Ishikawa (cell line): ENCODE results near the gene DNPEP.

Experiments
- CEBPB ChIP-seq: IDR thresholded peaks from 2 replicates; pipeline ENCODE4 v1.6.1; 2012
- CREB1 ChIP-seq: IDR thresholded peaks from 2 replicates; pipeline ENCODE4 v1.6.1; 2012; ENCODE audit warnings: low read depth
- EGR1 ChIP-seq: IDR thresholded peaks from 2 replicates; pipeline ENCODE4 v1.6.1; 2012
- EP300 ChIP-seq: IDR thresholded peaks from 2 replicates; pipeline ENCODE4 v1.6.1; 2012; ENCODE audit warnings: borderline replicate concordance
- FOXM1 ChIP-seq: IDR thresholded peaks from 2 replicates; pipeline ENCODE4 v1.6.1; 2012; ENCODE audit warnings: low read depth, borderline replicate concordance
- NFIC ChIP-seq: IDR thresholded peaks from 2 replicates; pipeline ENCODE4 v1.6.1; 2012
- RAD21 ChIP-seq: IDR thresholded peaks from 2 replicates; pipeline ENCODE4 v1.6.1; 2012; ENCODE audit warnings: low read depth
- TAF1 ChIP-seq: IDR thresholded peaks from 2 replicates; pipeline ENCODE4 v1.6.1; 2012; ENCODE audit warnings: low read depth, mild to moderate bottlenecking
- TCF12 ChIP-seq: IDR thresholded peaks from 2 replicates; pipeline ENCODE4 v1.6.1; 2012; ENCODE audit warnings: low read depth
- TEAD4 ChIP-seq: IDR thresholded peaks from 2 replicates; pipeline ENCODE4 v1.6.1; 2012
- YY1 ChIP-seq: IDR thresholded peaks from 2 replicates; pipeline ENCODE4 v1.6.1; 2012; ENCODE audit warnings: low read depth
- ZBTB7A ChIP-seq: IDR thresholded peaks from 2 replicates; pipeline ENCODE4 v1.6.1; 2012; ENCODE audit warnings: low read depth
- TF ChIP-seq, protein P1 (sequence below): IDR thresholded peaks from 2 replicates; pipeline ENCODE4 v1.6.1; 2012; ENCODE audit warnings: low read depth, mild to moderate bottlenecking
- TF ChIP-seq, protein P2 (sequence below): IDR thresholded peaks from 2 replicates; pipeline ENCODE4 v1.6.1; 2012
- TF ChIP-seq, protein P3 (sequence below): IDR thresholded peaks from 2 replicates; pipeline ENCODE4 v1.6.1; 2012

DNPEP gene

DNA sequence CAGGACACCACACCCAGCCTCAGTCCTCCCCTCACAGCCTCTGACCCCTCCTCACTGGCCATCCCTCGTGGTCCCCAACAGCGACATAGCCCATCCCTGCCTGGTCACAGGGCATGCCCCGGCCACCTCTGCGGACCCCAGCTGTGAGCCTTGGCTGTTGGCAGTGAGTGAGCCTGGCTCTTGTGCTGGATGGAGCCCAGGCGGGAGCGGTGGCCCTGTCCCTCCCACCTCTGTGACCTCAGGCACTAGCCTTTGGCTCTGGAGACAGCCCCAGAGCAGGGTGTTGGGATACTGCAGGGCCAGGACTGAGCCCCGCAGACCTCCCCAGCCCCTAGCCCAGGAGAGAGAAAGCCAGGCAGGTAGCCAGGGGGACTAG, 38.3 kb upstream of the DNPEP start:
- TF ChIP-seq, protein P1, sequence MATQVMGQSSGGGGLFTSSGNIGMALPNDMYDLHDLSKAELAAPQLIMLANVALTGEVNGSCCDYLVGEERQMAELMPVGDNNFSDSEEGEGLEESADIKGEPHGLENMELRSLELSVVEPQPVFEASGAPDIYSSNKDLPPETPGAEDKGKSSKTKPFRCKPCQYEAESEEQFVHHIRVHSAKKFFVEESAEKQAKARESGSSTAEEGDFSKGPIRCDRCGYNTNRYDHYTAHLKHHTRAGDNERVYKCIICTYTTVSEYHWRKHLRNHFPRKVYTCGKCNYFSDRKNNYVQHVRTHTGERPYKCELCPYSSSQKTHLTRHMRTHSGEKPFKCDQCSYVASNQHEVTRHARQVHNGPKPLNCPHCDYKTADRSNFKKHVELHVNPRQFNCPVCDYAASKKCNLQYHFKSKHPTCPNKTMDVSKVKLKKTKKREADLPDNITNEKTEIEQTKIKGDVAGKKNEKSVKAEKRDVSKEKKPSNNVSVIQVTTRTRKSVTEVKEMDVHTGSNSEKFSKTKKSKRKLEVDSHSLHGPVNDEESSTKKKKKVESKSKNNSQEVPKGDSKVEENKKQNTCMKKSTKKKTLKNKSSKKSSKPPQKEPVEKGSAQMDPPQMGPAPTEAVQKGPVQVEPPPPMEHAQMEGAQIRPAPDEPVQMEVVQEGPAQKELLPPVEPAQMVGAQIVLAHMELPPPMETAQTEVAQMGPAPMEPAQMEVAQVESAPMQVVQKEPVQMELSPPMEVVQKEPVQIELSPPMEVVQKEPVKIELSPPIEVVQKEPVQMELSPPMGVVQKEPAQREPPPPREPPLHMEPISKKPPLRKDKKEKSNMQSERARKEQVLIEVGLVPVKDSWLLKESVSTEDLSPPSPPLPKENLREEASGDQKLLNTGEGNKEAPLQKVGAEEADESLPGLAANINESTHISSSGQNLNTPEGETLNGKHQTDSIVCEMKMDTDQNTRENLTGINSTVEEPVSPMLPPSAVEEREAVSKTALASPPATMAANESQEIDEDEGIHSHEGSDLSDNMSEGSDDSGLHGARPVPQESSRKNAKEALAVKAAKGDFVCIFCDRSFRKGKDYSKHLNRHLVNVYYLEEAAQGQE: no peak
- TF ChIP-seq TAF1 (no peak), FOXM1 (no peak), ZBTB7A (no peak), RAD21 (no peak), NFIC (no peak), CREB1 (no peak)
- TF ChIP-seq, protein P2, sequence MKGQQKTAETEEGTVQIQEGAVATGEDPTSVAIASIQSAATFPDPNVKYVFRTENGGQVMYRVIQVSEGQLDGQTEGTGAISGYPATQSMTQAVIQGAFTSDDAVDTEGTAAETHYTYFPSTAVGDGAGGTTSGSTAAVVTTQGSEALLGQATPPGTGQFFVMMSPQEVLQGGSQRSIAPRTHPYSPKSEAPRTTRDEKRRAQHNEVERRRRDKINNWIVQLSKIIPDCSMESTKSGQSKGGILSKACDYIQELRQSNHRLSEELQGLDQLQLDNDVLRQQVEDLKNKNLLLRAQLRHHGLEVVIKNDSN: no peak
- TF ChIP-seq, protein P3, sequence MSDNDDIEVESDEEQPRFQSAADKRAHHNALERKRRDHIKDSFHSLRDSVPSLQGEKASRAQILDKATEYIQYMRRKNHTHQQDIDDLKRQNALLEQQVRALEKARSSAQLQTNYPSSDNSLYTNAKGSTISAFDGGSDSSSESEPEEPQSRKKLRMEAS: no peak

DNA sequence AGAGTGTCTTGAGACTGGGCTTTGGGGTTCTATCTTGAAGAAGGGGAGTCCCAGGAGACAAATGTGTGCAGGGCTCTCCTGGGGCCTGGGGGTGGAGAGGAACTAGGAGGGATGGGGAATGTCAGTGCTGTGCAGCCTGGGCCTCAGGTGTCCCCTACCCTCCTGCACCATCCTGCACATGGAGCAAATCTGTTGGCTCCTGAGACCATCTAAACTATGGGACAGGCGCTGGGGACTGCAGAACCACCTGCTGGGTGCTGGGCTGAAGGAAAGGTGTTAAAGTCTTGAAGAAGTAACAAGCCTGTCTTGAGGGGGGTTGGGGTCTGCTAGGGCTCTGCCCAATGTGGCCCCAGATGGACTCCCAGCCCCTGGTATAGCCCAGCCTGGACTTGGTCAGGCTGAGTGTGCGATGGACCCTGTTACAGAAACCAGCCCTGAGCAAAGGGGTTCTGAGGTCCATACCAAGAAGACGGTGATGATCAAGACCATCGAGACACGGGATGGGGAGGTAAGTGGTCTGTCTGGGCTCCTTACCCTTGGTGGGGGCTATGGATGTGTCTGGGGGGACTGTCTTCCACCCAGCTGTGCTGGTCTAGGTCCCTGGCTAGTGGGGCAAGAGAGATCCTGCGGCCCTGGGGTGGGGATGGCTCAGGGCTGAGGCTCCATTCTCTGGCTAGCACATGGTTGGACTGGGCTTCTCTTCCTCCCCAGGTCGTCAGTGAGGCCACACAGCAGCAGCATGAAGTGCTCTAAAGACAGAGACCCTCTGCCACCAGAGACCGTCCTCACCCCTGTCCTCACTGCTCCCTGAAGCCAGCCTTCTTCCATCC, 37.7 kb upstream of the DNPEP start:
- no peak for TF ChIP-seq EGR1
- TF ChIP-seq, protein P2: no peak
- TF ChIP-seq ZBTB7A: no peak
- TF ChIP-seq, protein P1: no peak
- no peak for TF ChIP-seq CEBPB
- no peak for TF ChIP-seq TAF1
- TF ChIP-seq CREB1: no peak
- TF ChIP-seq TEAD4: no peak
- TF ChIP-seq FOXM1: no peak
- TF ChIP-seq, protein P3: no peak
- TF ChIP-seq NFIC: no peak
- no peak for TF ChIP-seq YY1
- no peak for TF ChIP-seq EP300
- TF ChIP-seq TCF12: no peak
- no peak for TF ChIP-seq RAD21

DNA sequence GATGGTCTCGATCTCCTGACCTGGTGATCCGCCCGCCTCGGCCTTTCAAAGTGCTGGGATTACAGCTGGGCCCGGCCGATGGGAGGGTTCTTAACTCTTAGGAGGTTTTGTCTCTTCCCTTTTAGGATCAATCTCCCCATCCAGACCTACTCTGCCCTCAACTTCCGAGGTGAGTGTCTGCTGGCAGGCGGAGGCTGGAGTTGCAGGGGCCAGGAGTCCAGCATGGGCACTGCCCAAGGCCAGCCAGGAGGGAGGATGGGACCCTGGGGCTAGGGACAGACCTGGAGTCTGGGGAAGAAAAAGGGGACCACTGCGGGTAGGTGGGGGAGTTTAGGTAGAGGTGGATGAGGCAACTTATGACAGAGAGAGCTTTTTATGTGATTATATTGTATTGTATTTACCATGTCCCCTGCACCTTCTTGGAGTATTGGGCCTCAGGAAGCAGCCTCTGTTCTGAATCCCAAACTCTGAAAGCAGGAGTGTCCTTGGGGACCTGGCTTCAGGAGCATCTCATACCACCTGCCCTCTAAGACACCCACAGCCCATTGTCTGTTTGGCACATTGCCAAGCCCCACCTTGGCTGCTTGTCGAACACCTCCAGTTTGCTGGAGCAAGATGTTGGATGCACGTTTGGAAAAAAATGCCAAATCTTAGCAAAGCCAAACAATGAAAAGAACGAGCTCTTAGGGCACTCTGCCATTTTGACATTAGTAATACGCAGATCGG, 36.1 kb upstream of the DNPEP start:
- TF ChIP-seq NFIC (peak; percentile 66), EGR1 (no peak), TCF12 (no peak), FOXM1 (no peak), TAF1 (no peak)
- TF ChIP-seq, protein P2: no peak

DNA sequence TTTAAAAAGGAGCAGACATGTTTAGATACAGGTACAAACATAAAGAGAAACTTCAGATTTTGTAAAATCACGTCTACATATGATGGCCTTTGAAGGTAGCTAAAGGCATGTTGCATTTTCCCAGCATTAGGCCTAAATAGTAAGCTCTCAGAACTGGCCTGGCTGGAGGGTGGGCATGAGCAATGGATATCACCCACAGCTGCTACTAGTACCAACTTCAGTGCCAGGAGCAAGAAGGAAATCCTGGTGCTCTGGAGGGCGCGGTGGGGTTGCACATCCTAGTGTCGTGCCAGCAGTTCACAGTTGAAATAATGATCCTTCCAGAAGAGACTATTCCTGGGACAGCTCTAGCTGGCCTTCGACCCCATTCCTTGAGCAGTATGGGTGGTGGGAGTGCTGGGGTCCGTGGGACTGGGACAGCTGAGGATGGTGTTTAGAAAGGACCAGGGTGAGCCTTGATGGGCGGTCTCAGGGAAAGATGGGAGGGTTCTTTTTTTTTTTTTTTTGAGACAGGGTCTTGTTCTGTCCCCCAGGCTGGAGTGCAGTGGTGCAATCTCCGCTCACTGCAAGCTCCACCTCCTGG, 35.3 kb upstream of the DNPEP start:
- TF ChIP-seq NFIC: no peak
- TF ChIP-seq TEAD4: no peak

DNA sequence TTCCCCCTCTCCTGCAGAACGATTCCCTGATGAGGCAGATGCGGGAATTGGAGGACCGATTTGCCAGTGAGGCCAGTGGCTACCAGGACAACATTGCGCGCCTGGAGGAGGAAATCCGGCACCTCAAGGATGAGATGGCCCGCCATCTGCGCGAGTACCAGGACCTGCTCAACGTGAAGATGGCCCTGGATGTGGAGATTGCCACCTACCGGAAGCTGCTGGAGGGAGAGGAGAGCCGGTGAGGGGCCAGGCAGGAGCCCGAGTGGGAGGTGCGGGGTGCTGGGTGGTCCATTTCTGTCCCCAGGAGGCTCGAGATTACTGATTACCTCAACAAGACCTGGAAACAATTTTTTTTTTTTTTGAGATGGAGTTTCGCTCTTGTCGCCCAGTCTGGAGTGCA, 33.6 kb upstream of the DNPEP start:
- TF ChIP-seq YY1 (no peak), RAD21 (no peak), TAF1 (no peak), CEBPB (no peak), NFIC (no peak), ZBTB7A (no peak), TCF12 (no peak)
